TTC549 (cell line): ENCODE measurements around the gene AGBL1.
"Not testable (repeated sequence)": the region's sequence is repeated elsewhere in the genome, so short reads cannot be mapped to it uniquely, and the experiment has no call there.

ENCODE experiments used
- FAIRE-seq: peaks from 2 replicates; lab custom pipeline; 2012; peaks lifted over from hg19 to GRCh38; lab: Jason Lieb, UNC

AGBL1 gene

DNA sequence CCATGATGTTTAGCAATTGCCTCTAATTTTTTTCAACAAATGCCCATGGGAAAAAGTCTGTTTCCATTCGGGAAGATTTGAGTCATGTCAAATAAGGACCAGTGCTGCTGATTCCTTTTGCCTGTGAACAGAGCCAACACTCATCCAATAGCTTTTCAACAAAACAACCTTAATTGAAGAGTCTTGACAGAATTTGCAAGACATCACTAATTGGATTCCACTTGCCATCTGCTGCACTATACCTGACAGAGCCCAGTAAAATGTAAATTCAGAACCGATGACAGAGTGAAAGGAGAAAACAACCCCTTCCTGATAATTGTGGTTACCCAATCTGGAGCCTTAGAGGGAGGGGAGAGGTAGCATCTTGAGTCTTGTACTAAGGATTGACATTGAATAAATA lies 426.7 kb downstream of the AGBL1 start:
- FAIRE-seq, result no peak

DNA sequence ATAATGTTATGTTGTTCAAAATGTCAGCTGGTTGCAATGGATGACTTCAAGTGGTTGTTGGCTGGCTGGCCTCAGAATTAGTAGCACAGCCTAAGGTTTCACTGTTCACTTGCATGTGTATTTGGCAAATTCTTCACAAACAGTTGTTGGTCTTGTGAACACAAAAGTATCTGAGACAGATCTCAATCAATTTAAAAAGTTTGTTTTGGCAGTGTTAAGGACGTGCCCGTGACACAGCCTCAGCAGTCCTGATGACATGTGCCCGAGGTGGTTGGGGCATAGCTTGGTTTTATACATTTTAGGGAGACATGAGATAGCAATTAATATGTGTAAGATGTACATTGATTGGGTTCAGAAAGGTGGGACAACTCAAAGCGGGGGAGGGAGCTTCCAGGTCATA lies 436.0 kb downstream of the AGBL1 start:
- FAIRE-seq, result no peak

DNA sequence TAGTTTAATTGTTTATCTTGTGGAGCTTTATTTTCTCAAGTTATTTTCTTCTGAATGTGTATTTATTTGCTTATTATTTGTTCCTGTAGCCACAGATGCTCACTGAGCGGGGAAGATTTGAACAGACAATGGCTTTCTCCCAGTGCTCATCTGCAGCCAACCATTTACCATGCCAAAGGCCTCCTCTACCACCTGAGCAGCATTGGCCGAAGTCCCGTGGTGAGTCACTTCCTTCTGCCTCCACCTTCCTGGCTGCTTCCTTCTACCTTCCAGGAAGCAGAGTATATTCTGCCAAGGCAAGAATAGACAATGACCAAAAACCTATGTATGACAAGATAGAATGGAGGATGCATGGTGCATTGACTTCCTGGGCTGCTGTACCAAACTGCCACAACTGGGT lies 443.1 kb downstream of the AGBL1 start:
- no peak for FAIRE-seq

DNA sequence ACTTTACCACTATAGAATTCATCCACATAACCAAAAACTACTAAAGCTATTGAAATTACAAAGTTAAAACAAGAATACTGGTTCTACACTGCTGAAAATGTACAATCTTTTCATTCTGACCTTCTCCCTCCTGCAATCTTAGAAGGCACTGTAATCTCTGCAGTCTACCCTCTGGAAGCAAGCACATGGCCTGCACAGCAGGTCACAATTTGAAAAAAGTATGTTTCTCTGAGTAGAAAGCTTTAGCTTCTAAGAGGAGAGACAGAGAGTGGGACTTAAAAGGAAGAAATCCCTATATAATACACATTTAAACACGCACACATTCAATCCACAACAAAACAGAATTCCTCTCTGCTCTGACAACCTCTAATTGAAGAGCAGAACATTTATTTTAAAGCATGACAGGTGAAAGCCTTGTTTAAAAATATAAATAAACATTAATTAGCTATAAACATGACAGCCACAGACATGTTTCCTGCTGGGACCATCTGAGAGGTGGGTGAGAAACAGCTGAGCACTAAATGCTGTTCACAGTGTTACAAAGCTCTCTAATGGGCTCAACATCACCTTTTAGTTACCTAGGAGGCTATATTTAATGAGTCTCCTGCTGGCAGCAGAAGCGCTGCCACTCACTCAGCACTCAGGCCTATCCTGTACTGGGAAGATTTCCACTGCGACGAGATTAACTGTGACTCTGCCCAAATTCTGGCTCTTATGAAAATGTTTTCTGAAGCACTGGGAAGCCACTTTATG lies 447.4 kb downstream of the AGBL1 start:
- FAIRE-seq, result no peak

DNA sequence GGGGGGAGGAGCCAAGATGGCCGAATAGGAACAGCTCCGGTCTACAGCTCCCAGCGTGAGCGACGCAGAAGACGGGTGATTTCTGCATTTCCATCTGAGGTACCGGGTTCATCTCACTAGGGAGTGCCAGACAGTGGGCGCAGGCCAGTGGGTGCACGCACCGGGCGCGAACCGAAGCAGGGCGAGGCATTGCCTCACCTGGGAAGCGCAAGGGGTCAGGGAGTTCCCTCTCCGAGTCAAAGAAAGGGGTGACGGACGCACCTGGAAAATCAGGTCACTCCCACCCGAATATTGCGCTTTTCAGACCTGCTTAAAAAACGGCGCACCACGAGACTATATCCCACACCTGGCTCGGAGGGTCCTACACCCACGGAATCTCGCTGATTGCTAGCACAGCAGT lies 448.4 kb downstream of the AGBL1 start:
- FAIRE-seq, result not testable (repeated sequence)

DNA sequence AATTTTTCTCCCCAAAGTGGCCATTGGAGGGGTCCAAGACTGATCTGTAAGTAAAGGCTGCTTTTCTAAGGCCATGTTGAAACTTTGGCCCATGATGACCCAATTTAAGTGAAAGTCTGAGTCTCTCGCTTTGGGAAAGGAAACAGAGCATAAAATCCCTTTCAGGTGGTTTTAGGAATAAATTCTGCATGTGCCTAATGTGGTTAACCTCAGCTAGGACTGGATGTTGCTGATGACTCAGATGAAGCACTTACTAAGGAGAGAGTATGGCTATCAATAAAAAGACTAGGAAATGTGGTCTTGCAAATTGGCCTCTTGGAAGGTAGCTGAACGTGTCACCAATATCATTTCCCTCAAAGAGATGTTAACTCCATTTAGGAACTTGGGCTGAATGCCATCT lies 458.5 kb downstream of the AGBL1 start:
- FAIRE-seq, result no peak

DNA sequence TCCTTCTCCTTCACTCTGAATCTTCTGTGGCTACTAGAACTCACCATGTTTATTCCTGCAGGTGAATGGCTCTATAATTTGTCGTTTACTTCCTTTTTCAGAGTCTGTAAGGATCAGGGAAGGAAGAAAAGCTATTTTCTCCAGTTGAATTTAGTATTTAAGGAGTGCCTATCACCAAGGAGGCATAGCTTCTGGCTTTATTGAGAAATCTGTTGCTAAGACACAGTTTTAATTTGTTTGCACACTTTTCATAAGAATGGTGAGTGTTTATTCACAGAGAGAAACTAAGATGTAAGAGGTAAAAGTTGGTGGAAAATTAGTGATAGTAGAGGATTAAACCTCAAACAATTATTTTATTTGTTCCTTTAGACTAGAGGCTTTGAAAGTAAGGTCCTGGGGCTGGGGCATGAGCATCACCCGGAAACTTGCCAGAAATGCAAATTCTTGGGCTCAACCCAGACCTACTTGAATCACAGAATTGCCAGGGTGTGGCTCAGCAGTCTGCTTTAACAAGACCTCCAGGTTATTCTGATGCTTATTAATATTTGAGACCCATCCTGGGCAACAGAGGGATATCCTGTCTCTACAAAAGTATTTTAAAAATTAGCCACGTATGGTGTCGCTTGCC lies 461.3 kb downstream of the AGBL1 start:
- no peak for FAIRE-seq

DNA sequence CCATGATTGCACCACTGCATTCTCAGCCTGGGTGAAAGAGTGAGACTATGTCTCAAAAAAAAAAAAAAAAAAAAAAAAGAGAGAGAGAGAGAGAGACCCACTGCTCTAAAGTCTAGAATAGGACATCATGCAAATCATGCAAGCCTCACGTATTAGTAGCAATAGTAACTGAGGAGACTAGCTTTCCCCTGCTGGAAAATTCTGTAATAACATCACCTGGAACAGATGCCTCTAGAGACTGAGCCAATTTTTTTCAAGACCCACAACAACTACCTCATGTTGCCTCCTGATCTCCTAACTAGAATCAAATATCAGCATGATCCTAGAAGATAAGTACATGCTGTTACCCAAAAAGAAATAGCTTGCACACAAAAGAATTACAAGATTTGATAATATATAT lies 461.9 kb downstream of the AGBL1 start:
- FAIRE-seq, result no peak

DNA sequence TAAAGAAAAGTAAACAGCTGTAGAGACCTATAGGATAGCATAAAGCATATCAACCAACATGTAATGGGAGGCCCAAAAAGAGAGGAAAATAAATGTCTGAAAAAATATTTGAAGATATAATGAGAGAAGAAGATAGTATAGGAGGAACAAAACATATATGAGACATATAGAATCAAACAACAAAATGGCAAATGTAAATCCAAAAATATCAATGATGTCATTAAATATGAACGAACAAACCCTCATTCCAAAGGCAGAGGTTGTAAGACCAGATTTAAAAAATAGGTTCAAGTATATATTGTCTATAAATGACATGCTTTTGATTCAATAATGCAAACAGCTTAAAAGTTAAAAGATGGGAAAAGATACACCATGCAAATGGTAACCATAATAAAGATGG lies 470.4 kb downstream of the AGBL1 start:
- FAIRE-seq, result no peak

DNA sequence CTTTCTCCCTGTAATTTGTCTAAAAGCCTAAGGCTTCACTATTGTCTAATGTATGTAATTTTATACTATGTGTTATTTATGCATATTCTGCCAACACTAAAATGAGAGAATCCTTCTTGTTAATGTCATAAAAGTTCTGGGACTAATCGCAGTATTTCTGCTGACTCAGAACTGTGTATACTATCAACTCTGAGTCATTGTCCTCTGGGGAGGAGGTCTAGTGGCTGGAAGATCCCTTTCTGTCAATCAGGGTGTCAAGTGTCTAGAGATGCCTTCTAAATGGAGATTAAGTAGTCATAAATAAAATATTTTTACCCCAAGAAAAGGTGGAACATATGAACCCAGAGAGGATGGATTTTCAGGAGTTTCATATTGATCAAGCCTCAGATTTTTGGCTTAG lies 473.4 kb downstream of the AGBL1 start:
- no peak for FAIRE-seq

DNA sequence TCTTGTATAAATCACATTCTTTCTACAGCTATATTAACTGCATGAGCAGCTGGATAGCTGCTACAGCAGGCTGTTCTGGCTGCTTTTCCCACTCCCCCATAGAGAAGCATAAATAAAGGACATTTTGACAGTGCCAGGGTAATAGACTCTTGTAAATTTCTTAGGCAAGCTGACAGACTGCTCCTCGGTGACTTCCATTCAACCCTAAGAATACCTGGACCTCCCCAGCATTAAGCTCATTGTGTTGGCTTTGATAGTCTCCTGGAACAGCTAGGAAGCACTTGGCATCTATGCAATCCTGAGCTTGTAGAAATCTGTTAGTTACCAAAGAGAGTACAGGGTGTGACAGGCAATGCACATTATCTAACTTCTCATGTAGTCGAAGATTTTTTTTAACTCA lies 475.4 kb downstream of the AGBL1 start:
- no peak for FAIRE-seq

DNA sequence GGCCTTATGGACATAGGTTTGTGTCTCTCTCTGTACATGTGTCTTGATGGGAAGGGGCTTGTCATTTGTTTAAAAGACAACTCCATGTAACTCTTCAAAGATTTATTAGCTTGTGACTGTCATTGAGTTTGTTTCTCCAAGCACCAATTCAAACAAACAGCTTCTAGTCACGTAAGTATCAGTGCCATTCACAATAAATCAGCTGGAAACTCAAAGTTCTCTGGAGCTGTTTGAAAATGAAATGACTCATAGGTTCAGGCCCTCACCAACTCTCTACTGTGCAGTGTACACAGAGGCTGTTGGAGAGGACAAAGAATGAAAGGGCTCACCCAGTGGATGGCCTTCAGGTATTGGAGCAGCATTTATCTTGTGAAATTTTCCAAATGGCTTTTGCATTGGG lies 476.3 kb downstream of the AGBL1 start:
- FAIRE-seq, result no peak

DNA sequence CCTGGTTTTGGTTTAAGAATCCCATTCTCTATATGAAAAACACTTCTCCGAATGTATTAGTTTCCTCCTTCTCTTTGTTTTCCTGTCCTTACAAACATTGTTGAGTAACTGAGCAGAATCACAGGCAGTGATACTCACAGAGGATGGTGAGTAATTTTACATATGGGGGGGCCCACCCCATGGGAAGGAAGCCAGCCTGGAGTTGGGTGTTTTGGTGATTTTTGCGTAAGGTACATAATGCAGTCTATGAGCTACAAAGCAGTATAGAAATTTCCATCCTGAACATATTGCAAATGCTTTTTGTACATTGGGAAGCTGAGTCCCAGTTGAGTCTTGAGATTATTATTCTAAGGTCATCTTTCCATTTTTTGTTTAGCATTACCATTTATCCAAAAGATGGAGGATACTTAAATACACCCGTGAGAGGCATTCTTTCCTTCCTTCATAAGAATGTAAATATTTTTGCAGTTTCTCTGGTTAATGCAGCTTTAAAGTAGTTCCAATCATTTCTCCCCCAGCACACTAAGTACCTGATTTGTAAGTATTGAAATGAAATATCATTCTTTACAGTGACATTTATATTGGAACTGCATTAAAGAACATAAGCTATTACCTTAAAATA lies 476.8 kb downstream of the AGBL1 start:
- FAIRE-seq, result no peak

DNA sequence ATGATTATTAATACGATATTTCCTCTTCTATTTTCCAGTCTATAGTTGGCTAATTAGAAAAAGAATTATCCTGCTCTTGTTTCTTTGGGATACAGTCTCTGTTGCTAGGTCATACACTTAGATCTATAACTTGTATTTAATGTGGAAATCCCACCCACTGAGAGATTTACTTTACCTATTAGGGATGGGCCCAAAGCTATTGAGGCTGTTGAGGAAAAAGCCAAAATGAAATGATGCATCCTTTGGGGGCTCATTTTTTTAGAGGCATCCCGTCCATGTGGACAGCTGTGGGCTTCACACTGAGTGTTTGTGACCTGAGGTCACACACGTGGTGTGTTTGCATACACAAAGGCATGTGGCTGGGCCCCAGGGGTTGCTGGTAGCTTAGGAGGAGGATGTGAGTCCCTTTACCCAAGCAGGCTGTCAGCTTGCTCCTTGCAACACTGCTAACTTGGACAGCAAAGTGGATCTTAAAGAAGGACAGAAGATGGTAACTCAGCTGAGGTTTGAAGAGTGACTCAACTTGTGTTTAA lies 477.4 kb downstream of the AGBL1 start:
- FAIRE-seq, result no peak

DNA sequence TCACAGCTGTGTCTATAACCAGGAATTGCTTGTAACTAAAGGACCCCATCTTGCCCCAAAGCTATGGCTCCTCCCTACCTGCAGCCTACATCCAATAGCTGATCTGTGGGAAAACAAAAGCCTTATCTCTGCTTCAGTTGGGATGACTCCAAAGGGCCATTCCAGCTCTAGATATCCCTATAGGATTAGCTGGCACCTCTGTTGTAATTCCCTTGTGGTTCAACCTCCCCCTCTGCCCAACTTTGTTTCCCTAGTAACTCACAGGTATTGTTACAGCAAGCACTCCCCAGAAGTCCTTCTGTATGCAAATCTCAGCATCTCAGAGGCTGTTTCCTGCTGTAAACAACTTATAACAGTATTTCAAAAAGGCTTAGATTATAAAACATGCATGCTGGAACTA lies 478.6 kb downstream of the AGBL1 start:
- no peak for FAIRE-seq

DNA sequence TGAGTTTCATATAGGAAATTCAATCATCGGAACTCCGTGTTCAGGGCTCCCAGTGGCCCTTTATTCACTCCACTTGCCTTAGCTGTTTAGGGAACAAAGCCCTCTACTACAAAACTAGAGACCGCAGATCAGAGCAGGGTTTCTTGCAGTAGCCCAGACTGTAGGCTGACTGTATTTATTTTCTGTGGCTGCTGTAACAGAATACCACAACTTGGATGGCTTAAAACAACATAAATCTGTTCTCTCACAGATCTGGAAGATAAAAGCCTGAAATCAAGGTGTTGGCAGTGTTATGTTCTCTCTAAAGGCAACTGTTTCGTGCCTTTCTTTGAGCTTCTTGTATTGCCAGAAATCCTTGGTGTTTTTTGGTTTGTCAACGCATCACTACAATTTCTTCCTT lies 479.0 kb downstream of the AGBL1 start:
- FAIRE-seq, result no peak

DNA sequence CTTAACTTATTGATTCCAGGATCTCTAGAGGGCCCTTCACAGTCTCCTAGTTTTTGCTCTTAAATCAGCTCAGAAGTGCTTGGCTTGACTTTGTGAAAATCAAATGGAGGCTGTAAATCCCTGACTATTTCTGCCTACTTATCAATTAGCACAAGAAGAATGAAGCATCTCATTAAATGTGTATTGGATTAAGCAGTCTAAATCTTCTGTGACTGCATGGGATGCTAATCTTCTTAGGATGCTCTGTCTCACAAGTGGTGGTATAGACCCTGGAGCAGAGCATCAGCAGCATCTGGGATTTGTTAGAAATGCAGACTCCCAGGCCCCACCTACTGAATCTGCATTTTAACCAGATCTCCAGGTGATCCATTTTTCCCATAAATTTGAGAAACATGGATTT lies 488.7 kb downstream of the AGBL1 start:
- no peak for FAIRE-seq

DNA sequence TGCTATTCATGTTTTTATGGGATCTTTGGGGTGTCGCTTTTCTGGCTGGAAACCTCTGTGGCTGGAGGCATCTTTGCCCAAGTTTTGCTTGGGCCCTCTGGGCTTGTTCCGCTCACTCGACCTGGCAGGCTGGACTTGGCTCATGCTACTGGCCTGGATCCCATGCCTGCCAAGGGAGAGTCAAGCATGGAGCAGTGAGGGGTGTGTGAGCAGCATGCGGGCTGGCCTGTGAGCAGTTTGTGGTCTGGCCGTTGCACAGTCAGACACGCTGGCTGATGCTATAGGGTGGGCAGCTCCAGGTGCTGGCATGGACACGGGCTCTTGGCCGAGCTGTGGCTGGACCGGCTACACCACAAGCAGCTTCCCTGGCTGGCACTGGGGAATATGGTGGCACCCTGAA lies 491.1 kb downstream of the AGBL1 start:
- no peak for FAIRE-seq

DNA sequence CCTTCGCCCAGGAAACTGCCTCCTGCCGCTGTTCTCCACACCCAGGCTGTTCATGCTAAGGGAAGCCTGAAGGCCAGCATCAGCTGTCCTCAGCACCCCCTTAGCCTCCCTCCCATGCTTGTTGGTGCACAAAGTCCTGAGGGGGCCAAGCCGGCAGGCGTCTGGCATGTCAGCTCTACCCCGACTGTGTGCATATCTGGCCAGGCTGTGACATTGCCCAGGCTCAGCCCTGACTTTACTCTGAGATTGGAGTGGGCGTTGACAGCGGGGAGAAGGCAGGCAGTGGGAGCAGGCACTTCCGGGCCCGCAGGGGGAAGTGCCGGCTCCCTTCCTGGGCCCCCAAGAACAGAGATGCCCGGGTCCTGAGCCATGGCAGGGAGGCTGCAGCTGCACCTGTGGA lies 492.2 kb downstream of the AGBL1 start:
- no peak for FAIRE-seq

DNA sequence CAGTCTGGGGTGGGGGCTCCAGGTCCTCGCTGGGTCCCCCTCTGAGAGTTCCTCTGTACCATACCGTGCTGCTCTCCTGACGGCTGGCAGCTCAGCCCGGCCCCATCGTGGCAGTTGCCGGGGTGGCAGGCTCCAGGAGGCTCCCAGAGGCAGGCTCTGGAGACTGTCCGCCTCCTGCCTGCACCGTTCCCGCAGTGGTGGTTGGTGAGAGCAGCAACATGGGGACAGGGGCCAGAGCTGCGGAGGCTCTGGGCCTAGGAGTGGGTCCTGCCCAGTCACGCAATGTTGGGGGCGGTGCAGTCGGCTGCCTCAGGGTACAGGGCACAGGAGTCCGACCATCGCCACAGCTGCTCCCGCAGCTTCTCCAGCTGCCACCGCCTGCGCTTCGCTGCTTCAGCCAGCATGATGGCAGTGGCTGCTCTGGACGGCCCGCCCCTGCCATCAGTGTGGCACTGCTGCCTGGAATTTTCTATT lies 492.7 kb downstream of the AGBL1 start:
- FAIRE-seq, result no peak

DNA sequence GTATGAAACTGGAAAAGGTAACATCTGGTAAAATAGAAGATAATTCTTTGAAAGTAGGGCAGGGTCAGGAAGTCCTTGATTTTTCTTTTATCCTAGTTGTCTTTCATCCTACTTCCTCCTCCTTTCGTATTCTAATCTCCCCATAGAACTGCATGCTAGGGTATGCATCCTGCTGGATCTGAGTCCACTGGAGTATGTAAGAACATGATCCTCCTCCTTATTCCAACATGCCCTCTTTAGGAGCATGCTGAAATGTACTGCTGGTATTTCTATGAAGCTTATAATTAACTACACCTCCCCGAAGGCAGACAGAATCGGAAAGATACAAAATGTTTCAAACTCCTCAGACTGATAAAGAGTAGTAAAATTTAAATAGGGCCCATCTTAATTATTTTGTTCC lies 493.8 kb downstream of the AGBL1 start:
- FAIRE-seq, result no peak

DNA sequence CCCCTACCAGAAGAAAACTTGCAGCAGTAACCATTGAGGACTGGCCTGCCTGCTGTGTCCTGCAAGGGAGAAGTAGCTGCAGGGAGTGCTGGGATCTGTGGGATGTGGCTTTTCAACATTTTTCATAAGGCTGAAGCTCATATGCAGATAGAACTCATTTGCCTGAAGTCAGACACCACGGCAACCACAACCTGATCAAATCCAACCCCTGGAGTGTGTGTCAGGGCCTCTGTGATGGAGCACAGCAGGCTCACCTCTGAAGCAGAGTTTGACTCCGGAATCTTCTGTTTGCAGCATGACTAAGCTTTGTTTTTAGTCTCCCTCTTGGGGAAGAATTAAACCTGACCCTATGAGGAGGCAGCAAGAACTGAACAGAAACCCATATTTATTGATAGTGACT lies 508.7 kb downstream of the AGBL1 start:
- FAIRE-seq, result no peak

DNA sequence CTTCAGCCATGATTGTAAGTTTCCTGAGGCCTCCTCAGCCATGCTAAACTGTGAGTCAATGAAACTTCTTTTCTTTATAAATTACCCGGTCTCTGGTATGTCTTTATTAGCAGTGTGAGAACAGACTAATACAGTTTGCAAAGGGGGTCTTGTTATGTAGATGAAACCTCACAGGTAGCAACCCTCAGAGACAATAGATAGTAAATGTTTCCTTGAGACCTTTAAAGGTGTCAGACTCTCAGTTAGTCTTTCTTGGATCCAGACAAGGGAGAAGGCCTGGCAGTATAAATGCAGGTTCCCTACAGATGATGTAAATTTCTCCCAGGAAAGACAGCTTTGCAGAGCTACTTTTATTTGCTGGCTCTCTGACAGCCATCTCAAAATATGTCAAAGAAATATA lies 510.8 kb downstream of the AGBL1 start:
- no peak for FAIRE-seq

DNA sequence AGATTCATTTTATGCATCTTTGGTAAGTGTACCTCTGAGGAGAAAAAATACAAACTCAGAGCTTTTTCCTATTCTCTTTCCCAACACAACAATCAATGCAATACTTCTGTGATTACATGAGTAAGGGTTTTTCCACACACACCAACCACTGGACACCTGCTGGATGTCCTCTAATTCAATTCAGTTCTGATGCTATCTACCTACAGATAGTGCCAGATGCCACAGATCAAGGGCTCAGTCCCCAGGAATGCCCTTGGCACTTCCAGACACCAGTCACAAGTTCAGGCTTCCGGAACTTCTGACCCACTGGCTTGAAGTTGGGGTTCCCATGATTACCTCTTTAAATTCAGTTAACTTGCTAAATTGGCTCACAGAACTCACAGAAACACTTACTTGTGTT lies 511.5 kb downstream of the AGBL1 start:
- FAIRE-seq, result no peak
